Glutamatergic neuron (in vitro differentiated cells): ENCODE measurements around the gene FAHD2A. TPM values are rescaled to one million over a fixed set of nuclear protein-coding genes. Genes with fewer than 3 reads are reported as not detected.

Source experiments
- DNase-seq: peaks from one replicate; pipeline ENCODE4 v3.0.0; 2022
- H3K27ac Mint-ChIP-seq: one replicate; pipeline ENCODE4 v1.8.0; 2020; ENCODE audit warnings: mild to moderate bottlenecking, mixed read lengths, inconsistent platforms; ENCODE audit not compliant: unreplicated experiment
- H3K27me3 Mint-ChIP-seq: one replicate; pipeline ENCODE4 v1.8.0; 2020; ENCODE audit warnings: mild to moderate bottlenecking, moderate library complexity, mixed read lengths, inconsistent platforms; ENCODE audit not compliant: unreplicated experiment
- H3K36me3 Mint-ChIP-seq: one replicate; pipeline ENCODE4 v1.8.0; 2020; ENCODE audit warnings: mild to moderate bottlenecking, mixed read lengths, inconsistent platforms; ENCODE audit not compliant: unreplicated experiment
- H3K4me1 Mint-ChIP-seq: one replicate; pipeline ENCODE4 v1.8.0; 2020; ENCODE audit warnings: mild to moderate bottlenecking, low read depth, mixed read lengths, inconsistent platforms; ENCODE audit not compliant: unreplicated experiment
- H3K4me3 Mint-ChIP-seq: one replicate; pipeline ENCODE4 v1.8.0; 2020; ENCODE audit warnings: mild to moderate bottlenecking, mixed read lengths, inconsistent platforms; ENCODE audit not compliant: unreplicated experiment
- H3K9me3 Mint-ChIP-seq: one replicate; pipeline ENCODE4 v1.8.0; 2020; ENCODE audit warnings: mild to moderate bottlenecking, moderate library complexity, mixed read lengths, inconsistent platforms; ENCODE audit not compliant: unreplicated experiment
- total RNA-seq: library from RNA; stranded (reverse); fragmentation: NEBNext Ultra II Directional; extraction: Animal tissue kit (Norgen Biotek cat#: 25700); gene quantifications from one replicate; pipeline ENCODE4 v1.2.1, GENCODE V29; 2021; ENCODE audit not compliant: unreplicated experiment
- TF ChIP-seq, protein P1 (sequence below): fragments of 200-600 bp; sonication (generic); IDR thresholded peaks from one replicate; pipeline ENCODE4 v1.5.0; 2021; ENCODE audit not compliant: partially characterized antibody, unreplicated experiment

The FAHD2A gene
- total RNA-seq, 1 donor from 2014 or later, result 50.3 TPM

DNA sequence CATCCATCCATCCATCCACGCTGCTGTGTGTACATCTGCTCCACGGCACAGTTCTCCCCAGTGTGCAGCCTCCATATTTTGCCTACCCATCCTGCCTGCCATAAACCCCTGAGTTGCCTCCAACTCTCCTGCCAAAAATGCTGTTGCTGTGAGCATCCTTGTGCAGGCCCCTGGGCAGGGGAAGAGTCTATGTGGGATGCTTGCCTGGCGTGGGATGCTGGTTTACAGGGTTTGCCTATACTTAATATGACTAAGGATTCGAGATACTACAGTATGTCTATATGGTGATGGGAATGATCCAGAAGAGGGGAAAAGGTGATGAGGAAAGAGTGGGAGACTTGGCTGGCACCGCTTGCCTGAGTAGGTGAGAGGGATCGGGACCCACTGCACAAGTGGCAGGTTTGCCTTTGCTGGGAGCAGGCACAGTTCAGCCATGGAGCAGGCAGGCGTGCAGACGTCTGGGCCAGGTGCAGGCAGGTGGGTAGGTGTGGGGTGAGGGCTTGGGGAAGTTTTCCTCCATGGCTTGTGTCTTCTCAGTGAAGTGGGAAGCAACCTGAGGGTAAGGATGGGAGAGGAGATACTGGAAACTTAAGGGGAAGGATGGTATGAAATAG is 30.2 kb upstream of the FAHD2A start:
- TF ChIP-seq, protein P1, sequence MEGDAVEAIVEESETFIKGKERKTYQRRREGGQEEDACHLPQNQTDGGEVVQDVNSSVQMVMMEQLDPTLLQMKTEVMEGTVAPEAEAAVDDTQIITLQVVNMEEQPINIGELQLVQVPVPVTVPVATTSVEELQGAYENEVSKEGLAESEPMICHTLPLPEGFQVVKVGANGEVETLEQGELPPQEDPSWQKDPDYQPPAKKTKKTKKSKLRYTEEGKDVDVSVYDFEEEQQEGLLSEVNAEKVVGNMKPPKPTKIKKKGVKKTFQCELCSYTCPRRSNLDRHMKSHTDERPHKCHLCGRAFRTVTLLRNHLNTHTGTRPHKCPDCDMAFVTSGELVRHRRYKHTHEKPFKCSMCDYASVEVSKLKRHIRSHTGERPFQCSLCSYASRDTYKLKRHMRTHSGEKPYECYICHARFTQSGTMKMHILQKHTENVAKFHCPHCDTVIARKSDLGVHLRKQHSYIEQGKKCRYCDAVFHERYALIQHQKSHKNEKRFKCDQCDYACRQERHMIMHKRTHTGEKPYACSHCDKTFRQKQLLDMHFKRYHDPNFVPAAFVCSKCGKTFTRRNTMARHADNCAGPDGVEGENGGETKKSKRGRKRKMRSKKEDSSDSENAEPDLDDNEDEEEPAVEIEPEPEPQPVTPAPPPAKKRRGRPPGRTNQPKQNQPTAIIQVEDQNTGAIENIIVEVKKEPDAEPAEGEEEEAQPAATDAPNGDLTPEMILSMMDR, result no peak
- H3K36me3 Mint-ChIP-seq, result no peaks in the 10 kb centered on the region
- H3K27me3 Mint-ChIP-seq, result peaks cover 7% of the 10 kb centered on the region
- no peak for DNase-seq
- H3K4me3 Mint-ChIP-seq, result no peak overlapping the region
- H3K27ac Mint-ChIP-seq, result no peak overlapping the region
- H3K4me1 Mint-ChIP-seq, result peaks cover 8% of the 10 kb centered on the region
- H3K9me3 Mint-ChIP-seq, result peaks cover 2% of the 10 kb centered on the region

DNA sequence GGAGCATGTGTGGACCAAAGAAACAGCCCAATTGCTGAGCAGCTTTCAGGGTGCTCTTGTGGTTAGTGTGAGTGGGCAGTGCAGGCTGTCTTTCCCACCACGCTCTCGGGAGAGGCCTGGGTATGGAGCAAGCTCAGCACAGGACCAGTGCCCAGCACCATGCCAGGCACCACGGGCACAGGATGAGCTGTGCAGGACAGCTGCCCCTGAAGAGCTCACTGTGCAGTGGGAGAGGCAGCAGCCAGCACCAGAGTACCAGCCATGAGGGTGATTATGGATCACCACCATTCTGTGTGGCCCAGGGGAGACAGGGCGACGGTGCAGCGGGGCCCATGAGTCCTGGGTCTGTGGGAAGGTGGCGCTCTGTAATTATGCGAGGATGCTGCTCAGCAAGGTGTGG is 29.7 kb upstream of the FAHD2A start:
- TF ChIP-seq, protein P1, result no peak

DNA sequence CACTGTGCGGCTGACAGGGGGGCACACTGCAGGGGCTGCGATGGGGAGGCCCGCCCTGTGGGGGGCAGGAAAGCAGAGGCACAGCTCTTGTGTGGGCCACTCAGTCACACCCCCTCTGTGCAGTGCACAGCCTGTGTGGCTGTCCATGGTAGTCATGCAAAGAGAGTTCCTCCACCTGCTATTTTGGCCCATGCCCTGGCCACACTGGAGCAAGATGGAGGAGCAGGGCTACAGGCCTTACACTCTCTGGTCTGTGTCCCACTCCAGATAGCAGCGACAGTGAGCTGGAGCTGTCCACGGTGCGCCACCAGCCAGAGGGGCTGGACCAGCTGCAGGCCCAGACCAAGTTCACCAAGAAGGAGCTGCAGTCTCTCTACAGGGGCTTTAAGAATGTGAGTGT is 28.5 kb upstream of the FAHD2A start:
- Mint-ChIP-seq H3K9me3 (peaks cover 2% of the 10 kb centered on the region), H3K4me1 (peaks cover 9% of the 10 kb centered on the region), H3K4me3 (no peak overlapping the region), H3K27me3 (peaks cover 7% of the 10 kb centered on the region), H3K27ac (no peak overlapping the region), H3K36me3 (no peaks in the 10 kb centered on the region)
- TF ChIP-seq, protein P1, result no peak
- no peak for DNase-seq

More for the DNA sequence above, 29.7 kb upstream of the FAHD2A start:
- DNase-seq, result no peak
- Mint-ChIP-seq H3K27ac (no peak overlapping the region), H3K4me3 (no peak overlapping the region), H3K36me3 (no peaks in the 10 kb centered on the region), H3K9me3 (peaks cover 2% of the 10 kb centered on the region), H3K27me3 (peaks cover 7% of the 10 kb centered on the region), H3K4me1 (peaks cover 9% of the 10 kb centered on the region)

DNA sequence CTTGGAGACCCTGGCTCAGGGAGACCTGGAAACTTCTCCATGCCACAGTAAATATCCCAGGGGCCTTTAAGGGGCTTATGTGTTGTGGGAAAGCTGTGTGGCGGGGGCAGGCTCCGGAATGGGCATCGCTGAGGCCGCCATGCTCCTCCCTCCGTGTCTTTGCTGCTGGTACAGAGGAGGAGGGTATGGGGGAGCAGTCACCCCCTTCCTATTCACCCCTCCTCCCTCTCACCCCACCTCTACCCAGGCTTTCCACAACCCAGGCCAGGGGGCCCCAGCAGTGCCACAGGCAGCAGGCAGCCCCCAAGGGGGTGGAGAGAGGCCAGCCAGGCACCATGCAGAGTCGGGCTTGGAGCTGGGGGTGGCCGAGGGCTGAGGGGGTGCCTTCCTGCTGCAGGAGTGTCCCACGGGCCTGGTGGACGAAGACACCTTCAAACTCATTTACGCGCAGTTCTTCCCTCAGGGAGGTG is 28.0 kb upstream of the FAHD2A start:
- H3K27me3 Mint-ChIP-seq, result peaks cover 7% of the 10 kb centered on the region
- no peak for DNase-seq
- no peak overlapping the region for H3K4me3 Mint-ChIP-seq
- TF ChIP-seq, protein P1, result no peak
- H3K9me3 Mint-ChIP-seq, result peaks cover 2% of the 10 kb centered on the region
- H3K36me3 Mint-ChIP-seq, result no peaks in the 10 kb centered on the region
- H3K27ac Mint-ChIP-seq, result no peak overlapping the region
- H3K4me1 Mint-ChIP-seq, result peaks cover 9% of the 10 kb centered on the region

DNA sequence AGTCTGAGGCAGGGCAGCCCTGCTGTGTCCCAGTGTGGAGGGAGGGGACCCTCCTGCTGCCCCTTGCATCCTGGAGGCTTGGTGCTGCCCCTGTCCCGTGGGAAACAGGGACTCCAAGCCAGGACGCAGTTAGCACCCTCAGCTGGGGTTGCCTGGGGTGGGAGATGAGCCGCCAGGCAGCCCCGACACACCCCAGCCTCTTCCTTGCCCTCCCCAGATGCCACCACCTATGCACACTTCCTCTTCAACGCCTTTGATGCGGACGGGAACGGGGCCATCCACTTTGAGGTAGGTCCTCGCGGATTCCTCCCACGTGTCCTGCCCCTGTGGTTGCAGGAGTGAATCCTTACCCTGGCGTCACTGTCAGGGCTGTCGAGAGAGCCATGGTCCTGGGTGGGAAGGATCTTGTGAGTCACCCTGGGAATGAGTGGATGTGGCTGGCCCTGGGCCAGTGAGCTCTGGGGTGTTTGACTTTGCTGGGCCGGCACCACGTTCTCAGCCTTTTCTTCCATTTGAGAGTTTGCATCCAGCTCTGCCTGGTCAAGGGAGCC is 27.5 kb upstream of the FAHD2A start:
- DNase-seq, result no peak
- H3K36me3 Mint-ChIP-seq, result no peaks in the 10 kb centered on the region
- TF ChIP-seq, protein P1, result no peak

More for the DNA sequence above, 27.5 kb upstream of the FAHD2A start:
- Mint-ChIP-seq H3K9me3 (peaks cover 2% of the 10 kb centered on the region), H3K27me3 (peaks cover 11% of the 10 kb centered on the region), H3K27ac (peak overlapping the region; percentile 93), H3K4me3 (no peak overlapping the region), H3K4me1 (peaks cover 13% of the 10 kb centered on the region)
